Stimulated activated CD4-positive, alpha-beta T cell treated with anti-CD3 and anti-CD28 coated beads, Interleukin-15, amount 100 ng/mL, for 24 hours (primary cell): Measurements from ENCODE around the gene LDLRAD4.

Experiments
- DNase-seq: peaks from one replicate; pipeline ENCODE4 v3.0.0-alpha.2; 2020

The LDLRAD4 gene

GRCh38 chr18:13268158-13269012, 49.8 kb downstream of the LDLRAD4 start:
- no peak for DNase-seq

- DNase-seq: no peak
These were observed 50.4 kb downstream of the LDLRAD4 start for GRCh38 chr18:13269013-13269280.

- peak; percentile 61 for DNase-seq
These were observed 51.0 kb downstream of the LDLRAD4 start for GRCh38 chr18:13269521-13270011.

GRCh38 chr18:13270279-13270855, 51.8 kb downstream of the LDLRAD4 start:
- DNase-seq: no peak

- DNase-seq: no peak
These were observed 52.8 kb downstream of the LDLRAD4 start for GRCh38 chr18:13271302-13271911.

GRCh38 chr18:13272416-13272815, 53.9 kb downstream of the LDLRAD4 start:
- no peak for DNase-seq

GRCh38 chr18:13273800-13274199, 55.2 kb downstream of the LDLRAD4 start:
- peak; percentile 28 for DNase-seq

- DNase-seq: no peak
These were observed 56.5 kb downstream of the LDLRAD4 start for GRCh38 chr18:13275075-13275474.

- DNase-seq: peak; percentile 31
These were observed 58.3 kb downstream of the LDLRAD4 start for GRCh38 chr18:13276530-13277520.

- DNase-seq: no peak
These were observed 59.6 kb downstream of the LDLRAD4 start for GRCh38 chr18:13278062-13278630.

GRCh38 chr18:13279181-13280069, 60.9 kb downstream of the LDLRAD4 start:
- DNase-seq: peak; percentile 76

- DNase-seq: no peak
These were observed 61.7 kb downstream of the LDLRAD4 start for GRCh38 chr18:13280070-13280795.

GRCh38 chr18:13281406-13281805, 62.8 kb downstream of the LDLRAD4 start:
- DNase-seq: no peak

- no peak for DNase-seq
These were observed 65.2 kb downstream of the LDLRAD4 start for GRCh38 chr18:13283746-13284145.

- DNase-seq: peak; percentile 61
These were observed 65.9 kb downstream of the LDLRAD4 start for GRCh38 chr18:13284330-13285027.

- DNase-seq: no peak
These were observed 67.3 kb downstream of the LDLRAD4 start for GRCh38 chr18:13285874-13286273.

GRCh38 chr18:13286456-13287125, 68.0 kb downstream of the LDLRAD4 start:
- DNase-seq: no peak

GRCh38 chr18:13287372-13287771, 68.8 kb downstream of the LDLRAD4 start:
- no peak for DNase-seq

GRCh38 chr18:13288509-13289133, 70.1 kb downstream of the LDLRAD4 start:
- peak; percentile 47 for DNase-seq
